ENCODE measurements around the gene LDAF1.

- TF ChIP-seq, protein P1, sequence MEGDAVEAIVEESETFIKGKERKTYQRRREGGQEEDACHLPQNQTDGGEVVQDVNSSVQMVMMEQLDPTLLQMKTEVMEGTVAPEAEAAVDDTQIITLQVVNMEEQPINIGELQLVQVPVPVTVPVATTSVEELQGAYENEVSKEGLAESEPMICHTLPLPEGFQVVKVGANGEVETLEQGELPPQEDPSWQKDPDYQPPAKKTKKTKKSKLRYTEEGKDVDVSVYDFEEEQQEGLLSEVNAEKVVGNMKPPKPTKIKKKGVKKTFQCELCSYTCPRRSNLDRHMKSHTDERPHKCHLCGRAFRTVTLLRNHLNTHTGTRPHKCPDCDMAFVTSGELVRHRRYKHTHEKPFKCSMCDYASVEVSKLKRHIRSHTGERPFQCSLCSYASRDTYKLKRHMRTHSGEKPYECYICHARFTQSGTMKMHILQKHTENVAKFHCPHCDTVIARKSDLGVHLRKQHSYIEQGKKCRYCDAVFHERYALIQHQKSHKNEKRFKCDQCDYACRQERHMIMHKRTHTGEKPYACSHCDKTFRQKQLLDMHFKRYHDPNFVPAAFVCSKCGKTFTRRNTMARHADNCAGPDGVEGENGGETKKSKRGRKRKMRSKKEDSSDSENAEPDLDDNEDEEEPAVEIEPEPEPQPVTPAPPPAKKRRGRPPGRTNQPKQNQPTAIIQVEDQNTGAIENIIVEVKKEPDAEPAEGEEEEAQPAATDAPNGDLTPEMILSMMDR (conservative IDR thresholded peaks at IDR 0.05 in 1 of 2, IDR thresholded peaks at IDR 0.05 in 1 of 2; ENCODE audit: extremely low read depth in 1 of 2, insufficient read depth in 1 of 2, low read depth in 1 of 2, low read length in 2 of 2): no peak
- TF ChIP-seq EZH2 (IDR thresholded peaks at IDR 0.05; ENCODE audit: borderline replicate concordance, low read length): no peak
Observed at GRCh38 chr16:21161211-21161610, 2.7 kb downstream of the LDAF1 start.
